NCI-H460 (cell line): Measurements from ENCODE around the gene SFI1. TPM values are rescaled to one million over a fixed set of nuclear protein-coding genes. Genes with fewer than 3 reads are reported as not detected.
"Not testable (repeated sequence)": the region's sequence is repeated elsewhere in the genome, so short reads cannot be mapped to it uniquely, and the experiment has no call there.

Source experiments
- DNase-seq: peaks from one replicate; pipeline ENCODE4 v3.0.0-alpha.2; 2016; ENCODE audit warnings: low read depth; ENCODE audit errors: extremely low read depth
- small RNA-seq, 2 experiments: library from RNA; depleted of rRNA; stranded (forward); fragments of <200 nt; gene quantifications; one replicate each; pipeline ENCODE3, GENCODE V24; 2014
- total RNA-seq: library from RNA; depleted of rRNA; stranded (reverse); fragments of >200 nt; shearing (Covaris generic); gene quantifications from 2 replicates; pipeline ENCODE4 v1.2.3, GENCODE V29; 2014; rRNA removed

Gene SFI1
- total RNA-seq, 1 experiment from 2014 or later, result 10.5 TPM

DNA sequence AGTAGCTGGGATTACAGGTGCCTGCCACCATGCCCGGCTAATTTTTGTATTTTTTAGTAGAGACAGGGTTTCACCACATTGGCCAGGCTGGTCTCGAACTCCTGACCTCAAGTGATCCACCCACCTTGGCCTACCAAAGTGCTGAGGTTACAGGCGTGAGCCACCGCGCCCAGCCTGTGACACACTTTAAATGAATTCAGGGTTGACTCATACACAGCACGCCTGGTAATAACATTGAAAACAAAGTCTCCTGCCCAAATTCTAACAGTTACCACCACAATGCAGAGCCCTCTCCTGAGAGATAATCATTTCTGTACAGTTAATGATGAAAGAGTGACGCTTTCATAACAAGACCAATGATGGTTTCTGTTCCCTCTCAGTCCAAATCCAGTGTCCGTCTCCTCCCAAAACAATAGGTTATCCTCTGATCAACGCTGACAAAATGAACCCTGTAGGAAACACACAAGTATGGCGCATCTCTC, 164.6 kb downstream of the SFI1 start:
- DNase-seq, result not testable (repeated sequence)

DNA sequence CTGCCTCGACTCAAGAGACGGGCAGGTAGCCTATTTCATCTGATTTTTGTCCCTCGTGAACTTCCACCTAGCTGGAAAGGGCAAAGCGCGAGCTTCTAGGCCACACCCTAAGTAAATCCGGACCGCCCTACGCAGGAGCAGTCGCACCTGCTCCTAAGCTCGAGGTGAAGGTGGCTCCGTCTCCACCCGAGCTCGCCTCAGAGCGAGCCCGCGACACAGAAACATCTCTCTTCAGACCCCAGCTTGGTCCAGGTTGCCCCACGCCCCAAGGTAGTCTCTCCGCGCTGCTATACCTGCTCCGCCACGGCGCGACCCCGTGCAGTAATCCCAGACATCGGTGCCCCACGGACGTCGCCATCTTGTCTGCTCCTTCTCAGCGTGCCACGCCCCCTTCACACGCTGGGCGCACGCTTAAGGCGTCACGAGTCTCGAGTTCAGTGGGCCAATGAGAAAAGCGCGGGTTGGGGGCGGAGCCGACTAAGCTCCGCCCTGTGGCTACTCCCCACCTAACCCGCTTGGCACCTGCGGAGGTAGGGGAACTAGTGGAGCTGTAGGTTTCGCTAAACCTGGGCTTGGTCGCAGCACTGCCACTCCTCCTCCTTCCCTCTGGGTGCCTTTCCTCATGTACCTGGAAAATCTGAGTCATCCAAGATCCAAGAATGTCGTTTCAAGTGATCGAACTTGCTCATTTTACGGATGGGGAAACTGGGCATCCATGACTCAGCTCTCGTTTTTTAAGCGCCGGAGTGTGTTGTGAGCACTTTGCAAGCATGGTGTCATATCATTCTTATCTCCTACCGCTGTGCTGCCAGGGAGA, 165.7 kb downstream of the SFI1 start, which contains the start of gene PISD:
TSS of gene PISD (minus strand) at position 365 of the 817 bp plus-strand sequence. CDS start at position 358, 7 bp downstream.
- peak; percentile 92 for DNase-seq

DNA sequence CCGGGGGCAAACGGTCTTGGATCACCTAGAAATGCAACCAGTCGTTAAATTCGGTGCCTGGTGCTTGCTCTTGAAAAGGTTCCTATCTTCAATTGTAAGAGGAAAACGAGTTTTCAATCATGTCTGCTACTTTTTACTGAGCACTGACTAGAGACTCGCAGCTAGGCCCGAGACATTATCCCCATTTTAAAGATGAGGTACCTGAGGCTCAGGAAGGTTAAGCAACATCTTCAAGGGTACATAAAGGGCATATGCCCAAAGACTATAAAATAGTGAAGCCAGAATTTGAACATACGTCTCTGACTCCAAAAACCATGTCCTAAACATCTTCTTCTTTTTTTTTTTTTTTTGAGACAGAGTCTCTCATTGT, 166.3 kb downstream of the SFI1 start:
- DNase-seq, result no peak

Small RNA genes within 50 kb of the gene (small RNA-seq; reads per million reads assigned to genes)
- gene AL096701.2, result 0 reads per million in 2 experiments
- gene RNU6-28P, result 0 to 0.02 reads per million in 2 experiments

Other genes starting within 250 kb of the SFI1 start
- 0.07 and 0.35 TPM in 2 replicates for gene PIK3IP1, start 204.0 kb upstream of the SFI1 start, total RNA-seq
- 14.2 and 14.7 TPM in 2 replicates for gene PATZ1, start 150.2 kb upstream of the SFI1 start, total RNA-seq
- 88.2 and 93.2 TPM in 2 replicates for gene DRG1, start 96.9 kb upstream of the SFI1 start, total RNA-seq
- gene EIF4ENIF1, start 6.7 kb upstream of the SFI1 start, total RNA-seq, result 7.8 and 8.2 TPM in 2 replicates
- gene PISD, start 165.7 kb downstream of the SFI1 start, total RNA-seq, result 100 and 101 TPM in 2 replicates